Peyer's patch (tissue), 4 donors: ENCODE measurements around the gene IGFBP5. TPM values are rescaled to one million over a fixed set of nuclear protein-coding genes. Genes with fewer than 3 reads are reported as not detected.

Source experiments
- DNase-seq, 3 donors: peaks; one replicate each; pipeline ENCODE4 v3.0.0-alpha.2; 2017 to 2019
- H3K27ac ChIP-seq, 4 donors: fragments of 200-600 bp; sonication (generic); one replicate each; pipeline ENCODE4 v1.5.1; 2016 to 2019
- H3K27me3 ChIP-seq, 2 donors: fragments of 200-600 bp; sonication (generic); one replicate each; pipeline ENCODE4 v1.5.1; 2019
- H3K36me3 ChIP-seq, 3 donors: fragments of 200-600 bp; sonication (generic); one replicate each; pipeline ENCODE4 v1.5.1; 2016 to 2019
- H3K4me1 ChIP-seq, 4 donors: fragments of 200-600 bp; sonication (generic); one replicate each; pipeline ENCODE4 v1.5.1; 2016 to 2019
- H3K4me3 ChIP-seq, 4 donors: fragments of 200-600 bp; sonication (generic); 1 replicate in 3 of 4; 2 replicates in 1 of 4; pipeline ENCODE4 v1.5.1; 2016 to 2019; ENCODE audit warnings: mild to moderate bottlenecking in 1 of 4
- H3K9me3 ChIP-seq, 4 donors: fragments of 200-600 bp; sonication (generic); one replicate each; pipeline ENCODE4 v1.5.1; 2016 to 2019; ENCODE audit warnings: mild to moderate bottlenecking in 1 of 4
- POLR2A ChIP-seq, 2 donors: fragments of 450-650 bp; IDR thresholded peaks; one replicate each; pipeline ENCODE4 v1.5.1; 2017; ENCODE audit warnings: antibody characterized with exemption in 2 of 2, mild to moderate bottlenecking in 2 of 2, moderate library complexity in 2 of 2
- total RNA-seq, 4 donors: library from RNA; depleted of rRNA; stranded (reverse); fragments of >200 nt; gene quantifications; one replicate each; pipeline ENCODE4 v1.1.0, GENCODE V29; 2016
- TF ChIP-seq, protein P1 (sequence below), 6 experiments: fragments of 450-650 bp in 4 of 6; fragments of 200-600 bp in 2 of 6; sonication (generic) in 1 of 6; IDR thresholded peaks; one replicate each; pipeline ENCODE4 v1.5.1; 2017 to 2019; ENCODE audit warnings: antibody characterized with exemption in 6 of 6, mild to moderate bottlenecking in 3 of 6, moderate library complexity in 1 of 6

IGFBP5 gene
- total RNA-seq, 4 donors from 2014 or later: 41.5 to 183 (median 75.0) TPM

GRCh38 chr2:216739035-216739434, 43.7 kb upstream of the IGFBP5 start:
- DNase-seq: no peak
- Histone ChIP-seq H3K4me1 (peaks cover 0 to 9% (median 0%) of the 10 kb centered on the region in 4 donors), H3K36me3 (no peaks in the 10 kb centered on the region), H3K27ac (peak overlapping the region in 1 of 4 donors; percentile 64), H3K9me3 (no peaks in the 10 kb centered on the region), H3K4me3 (no peak overlapping the region), H3K27me3 (no peaks in the 10 kb centered on the region)
- TF ChIP-seq, protein P1, sequence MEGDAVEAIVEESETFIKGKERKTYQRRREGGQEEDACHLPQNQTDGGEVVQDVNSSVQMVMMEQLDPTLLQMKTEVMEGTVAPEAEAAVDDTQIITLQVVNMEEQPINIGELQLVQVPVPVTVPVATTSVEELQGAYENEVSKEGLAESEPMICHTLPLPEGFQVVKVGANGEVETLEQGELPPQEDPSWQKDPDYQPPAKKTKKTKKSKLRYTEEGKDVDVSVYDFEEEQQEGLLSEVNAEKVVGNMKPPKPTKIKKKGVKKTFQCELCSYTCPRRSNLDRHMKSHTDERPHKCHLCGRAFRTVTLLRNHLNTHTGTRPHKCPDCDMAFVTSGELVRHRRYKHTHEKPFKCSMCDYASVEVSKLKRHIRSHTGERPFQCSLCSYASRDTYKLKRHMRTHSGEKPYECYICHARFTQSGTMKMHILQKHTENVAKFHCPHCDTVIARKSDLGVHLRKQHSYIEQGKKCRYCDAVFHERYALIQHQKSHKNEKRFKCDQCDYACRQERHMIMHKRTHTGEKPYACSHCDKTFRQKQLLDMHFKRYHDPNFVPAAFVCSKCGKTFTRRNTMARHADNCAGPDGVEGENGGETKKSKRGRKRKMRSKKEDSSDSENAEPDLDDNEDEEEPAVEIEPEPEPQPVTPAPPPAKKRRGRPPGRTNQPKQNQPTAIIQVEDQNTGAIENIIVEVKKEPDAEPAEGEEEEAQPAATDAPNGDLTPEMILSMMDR (IDR thresholded peaks at IDR 0.05): no peak
- no peak for TF ChIP-seq POLR2A (IDR thresholded peaks at IDR 0.05)

- Histone ChIP-seq H3K27ac (no peak overlapping the region), H3K4me3 (no peak overlapping the region), H3K4me1 (peaks cover 0 to 9% (median 0%) of the 10 kb centered on the region in 4 donors), H3K27me3 (no peaks in the 10 kb centered on the region), H3K36me3 (no peaks in the 10 kb centered on the region), H3K9me3 (no peaks in the 10 kb centered on the region)
- DNase-seq: no peak
- TF ChIP-seq, protein P1 (IDR thresholded peaks at IDR 0.05): no peak
- no peak for TF ChIP-seq POLR2A (IDR thresholded peaks at IDR 0.05)
These were observed 42.3 kb upstream of the IGFBP5 start for GRCh38 chr2:216737676-216738075.

DNA sequence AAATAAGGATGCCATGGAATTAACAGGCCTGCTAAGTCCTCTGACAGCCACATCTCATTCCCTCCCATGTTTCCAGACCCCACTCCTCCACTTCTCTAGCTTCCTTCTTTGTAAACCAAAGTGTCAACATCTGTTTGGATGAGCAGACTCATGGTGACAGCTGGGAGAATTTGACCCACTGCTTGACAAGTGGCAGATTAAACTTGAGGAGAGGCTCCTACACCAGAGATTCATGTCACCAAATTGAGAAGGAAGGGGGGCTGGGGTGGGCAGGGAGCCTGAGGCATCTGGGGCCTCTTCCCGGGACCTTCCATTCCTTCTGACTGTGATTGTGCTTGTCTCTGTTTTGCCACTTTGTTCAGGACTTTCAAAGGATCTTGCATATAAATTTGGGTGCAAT, 41.0 kb upstream of the IGFBP5 start:
- H3K4me3 ChIP-seq: no peak overlapping the region
- no peaks in the 10 kb centered on the region for H3K27me3 ChIP-seq
- no peak for TF ChIP-seq POLR2A (IDR thresholded peaks at IDR 0.05)
- TF ChIP-seq, protein P1 (IDR thresholded peaks at IDR 0.05): no peak
- peaks cover 0 to 9% (median 0%) of the 10 kb centered on the region in 4 donors for H3K4me1 ChIP-seq
- no peaks in the 10 kb centered on the region for H3K36me3 ChIP-seq
- H3K27ac ChIP-seq: no peak overlapping the region
- no peak for DNase-seq
- H3K9me3 ChIP-seq: no peaks in the 10 kb centered on the region

GRCh38 chr2:216735668-216736067, 40.3 kb upstream of the IGFBP5 start:
- Histone ChIP-seq H3K27me3 (no peaks in the 10 kb centered on the region), H3K9me3 (no peaks in the 10 kb centered on the region), H3K36me3 (no peaks in the 10 kb centered on the region), H3K4me1 (peaks cover 0 to 9% (median 0%) of the 10 kb centered on the region in 4 donors), H3K27ac (no peak overlapping the region), H3K4me3 (no peak overlapping the region)
- DNase-seq: no peak
- TF ChIP-seq POLR2A (IDR thresholded peaks at IDR 0.05): no peak
- TF ChIP-seq, protein P1 (IDR thresholded peaks at IDR 0.05): no peak

DNA sequence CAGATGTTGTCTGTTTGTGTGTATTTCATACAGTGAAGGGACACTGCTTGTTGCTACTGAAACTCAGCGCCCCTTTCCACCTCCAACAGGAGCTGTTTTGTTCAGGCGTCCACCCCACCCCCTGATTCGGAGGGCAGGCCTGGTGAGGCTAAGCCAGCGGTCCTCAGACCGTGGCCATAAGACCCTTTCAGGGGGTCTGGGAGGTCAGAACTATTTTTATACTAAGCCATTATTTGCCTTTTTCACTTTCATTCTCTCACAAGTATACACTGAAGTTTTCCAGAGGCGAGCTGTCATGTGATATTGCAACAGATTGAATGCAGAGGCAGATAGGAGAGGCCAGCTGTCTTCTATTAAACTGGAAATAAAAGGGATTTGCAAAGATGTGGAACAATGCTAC, 39.7 kb upstream of the IGFBP5 start:
- no peak for DNase-seq
- H3K27me3 ChIP-seq: no peaks in the 10 kb centered on the region
- no peaks in the 10 kb centered on the region for H3K36me3 ChIP-seq
- TF ChIP-seq, protein P1 (IDR thresholded peaks at IDR 0.05): no peak
- TF ChIP-seq POLR2A (IDR thresholded peaks at IDR 0.05): no peak
- peak overlapping the region in 2 of 4 donors; percentile 35 to 55 for H3K27ac ChIP-seq
- peaks cover 0 to 6% (median 0%) of the 10 kb centered on the region in 4 donors for H3K4me1 ChIP-seq
- H3K4me3 ChIP-seq: no peak overlapping the region
- no peaks in the 10 kb centered on the region for H3K9me3 ChIP-seq

- Histone ChIP-seq H3K27me3 (no peaks in the 10 kb centered on the region), H3K27ac (no peak overlapping the region), H3K36me3 (no peaks in the 10 kb centered on the region), H3K4me1 (no peaks in the 10 kb centered on the region), H3K9me3 (no peaks in the 10 kb centered on the region), H3K4me3 (no peak overlapping the region)
- TF ChIP-seq POLR2A (IDR thresholded peaks at IDR 0.05): no peak
- TF ChIP-seq, protein P1 (IDR thresholded peaks at IDR 0.05): no peak
- no peak for DNase-seq
These were observed 37.7 kb upstream of the IGFBP5 start for GRCh38 chr2:216733046-216733445.
